ENCODE measurements around the gene METTL15.
A peak's percentile ranks its signal among the peaks of the same experiment; 100 is the strongest.
"Not testable (repeated sequence)": the region's sequence is repeated elsewhere in the genome, so short reads cannot be mapped to it uniquely, and the experiment has no call there.

The METTL15 gene

GRCh38 chr11:28107750-28108618 lies at the start of gene METTL15, which contains the start of gene KIF18A:
TSS of gene METTL15 (plus strand) at chr11:28108388. CDS start at chr11:28113335, 4,947 bp downstream.
TSS of gene KIF18A (minus strand) at chr11:28108156. CDS start at chr11:28097947, 10,209 bp downstream.
- DNase-seq (ENCODE audit: low read depth in 2 of 2), result peak; percentile 86 to 91

GRCh38 chr11:28071305-28071704 lies 36.9 kb upstream of the METTL15 start:
- DNase-seq (ENCODE audit: low read depth in 2 of 2), result no peak

GRCh38 chr11:28072321-28072720 lies 35.9 kb upstream of the METTL15 start:
- DNase-seq (ENCODE audit: low read depth in 2 of 2), result no peak

GRCh38 chr11:28077521-28077920 lies 30.7 kb upstream of the METTL15 start:
- no peak for DNase-seq (ENCODE audit: low read depth in 2 of 2)

- DNase-seq (ENCODE audit: low read depth in 2 of 2), result no peak
Observed at GRCh38 chr11:28083118-28083517, 25.1 kb upstream of the METTL15 start.

- no peak for DNase-seq (ENCODE audit: low read depth in 2 of 2)
Observed at GRCh38 chr11:28086569-28086968, 21.6 kb upstream of the METTL15 start.

- not testable (repeated sequence) for DNase-seq (ENCODE audit: low read depth in 2 of 2)
Observed at GRCh38 chr11:28087192-28087591, 21.0 kb upstream of the METTL15 start.

- DNase-seq (ENCODE audit: low read depth in 2 of 2), result not testable (repeated sequence)
Observed at GRCh38 chr11:28087693-28088092, 20.5 kb upstream of the METTL15 start.

GRCh38 chr11:28089378-28089777 lies 18.8 kb upstream of the METTL15 start:
- no peak for DNase-seq (ENCODE audit: low read depth in 2 of 2)

GRCh38 chr11:28090052-28090749 lies 18.0 kb upstream of the METTL15 start:
- DNase-seq (ENCODE audit: low read depth in 2 of 2), result no peak

GRCh38 chr11:28092786-28093185 lies 15.4 kb upstream of the METTL15 start:
- DNase-seq (ENCODE audit: low read depth in 2 of 2), result no peak

GRCh38 chr11:28098257-28098656 lies 9.9 kb upstream of the METTL15 start:
- no peak for DNase-seq (ENCODE audit: low read depth in 2 of 2)

- no peak for DNase-seq (ENCODE audit: low read depth in 2 of 2)
Observed at GRCh38 chr11:28099715-28100114, 8.5 kb upstream of the METTL15 start.

GRCh38 chr11:28100665-28101064 lies 7.5 kb upstream of the METTL15 start:
- no peak for DNase-seq (ENCODE audit: low read depth in 2 of 2)

GRCh38 chr11:28102300-28102699 lies 5.9 kb upstream of the METTL15 start:
- DNase-seq (ENCODE audit: low read depth in 2 of 2), result not testable (repeated sequence)

GRCh38 chr11:28104425-28104824 lies 3.8 kb upstream of the METTL15 start:
- DNase-seq (ENCODE audit: low read depth in 2 of 2), result no peak

- DNase-seq (ENCODE audit: low read depth in 2 of 2), result no peak
Observed at GRCh38 chr11:28104984-28105383, 3.2 kb upstream of the METTL15 start.

- no peak for DNase-seq (ENCODE audit: low read depth in 2 of 2)
Observed at GRCh38 chr11:28105869-28106268, 2.3 kb upstream of the METTL15 start.

GRCh38 chr11:28106353-28107043 lies 1.7 kb upstream of the METTL15 start:
- DNase-seq (ENCODE audit: low read depth in 2 of 2), result no peak

GRCh38 chr11:28107191-28107749 lies 918 bp upstream of the METTL15 start:
- no peak for DNase-seq (ENCODE audit: low read depth in 2 of 2)

- DNase-seq (ENCODE audit: low read depth in 2 of 2), result no peak
Observed at GRCh38 chr11:28108958-28109357, 770 bp downstream of the METTL15 start.
